ENCODE results near the gene MYO18B.

- TF ChIP-seq CTCF (conservative IDR thresholded peaks at IDR 0.05), result no peak
- no peak for TF ChIP-seq ZFX (IDR thresholded peaks at IDR 0.05)
Measured at GRCh38 chr22:25757686-25758085, 15.7 kb downstream of the MYO18B start.

All from C4-2B (cell line).